PFSK-1 (cell line): ENCODE results near the gene ACTC1.

Source experiments
- FOXP2 ChIP-seq: optimal IDR thresholded peaks from 2 replicates; pipeline ENCODE3; 2011; ENCODE audit warnings: borderline replicate concordance, control low read depth, inconsistent platforms; ENCODE audit not compliant: insufficient read depth; ENCODE audit errors: extremely low read length, extremely low read depth
- POLR2AphosphoS5 ChIP-seq: IDR thresholded peaks from 2 replicates; pipeline ENCODE4 v1.6.1; 2012; ENCODE audit warnings: low read depth, mild to moderate bottlenecking, control low read depth, low read length, moderate library complexity
- SIN3A ChIP-seq: IDR thresholded peaks from 2 replicates; pipeline ENCODE4 v1.6.1; 2012; ENCODE audit warnings: mild to moderate bottlenecking, low read length, moderate library complexity, borderline replicate concordance; ENCODE audit not compliant: insufficient read depth
- TAF1 ChIP-seq: IDR thresholded peaks from 2 replicates; pipeline ENCODE4 v1.6.1; 2012; ENCODE audit warnings: low read length, control low read depth, borderline replicate concordance; ENCODE audit not compliant: insufficient read depth
- TF ChIP-seq, protein P1 (sequence below), 2 experiments: IDR thresholded peaks; 2 replicates each; pipeline versions ENCODE4 v1.6.1 to v1.8.0; 2011 to 2012; ENCODE audit warnings: low read depth in 2 of 2, low read length in 2 of 2, control low read depth in 1 of 2, inconsistent platforms in 1 of 2, mild to moderate bottlenecking in 1 of 2, moderate library complexity in 1 of 2; ENCODE audit not compliant: insufficient read depth in 1 of 2

DNA sequence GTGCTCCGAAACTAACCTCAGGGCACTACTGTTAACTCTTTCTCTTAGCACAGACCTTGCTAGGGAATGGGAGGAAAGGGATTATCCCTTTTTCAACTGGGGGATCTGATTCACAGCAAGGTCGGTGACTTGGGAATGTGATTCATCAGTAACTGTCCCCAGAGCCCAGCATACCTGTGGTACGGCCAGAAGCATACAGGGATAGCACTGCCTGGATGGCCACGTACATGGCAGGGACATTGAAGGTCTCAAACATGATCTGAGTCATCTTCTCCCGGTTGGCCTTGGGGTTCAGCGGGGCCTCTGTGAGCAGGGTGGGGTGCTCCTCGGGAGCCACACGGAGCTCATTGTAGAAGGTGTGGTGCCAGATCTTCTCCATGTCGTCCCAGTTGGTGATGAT is 2.3 kb downstream of the ACTC1 start:
- TF ChIP-seq, protein P1, sequence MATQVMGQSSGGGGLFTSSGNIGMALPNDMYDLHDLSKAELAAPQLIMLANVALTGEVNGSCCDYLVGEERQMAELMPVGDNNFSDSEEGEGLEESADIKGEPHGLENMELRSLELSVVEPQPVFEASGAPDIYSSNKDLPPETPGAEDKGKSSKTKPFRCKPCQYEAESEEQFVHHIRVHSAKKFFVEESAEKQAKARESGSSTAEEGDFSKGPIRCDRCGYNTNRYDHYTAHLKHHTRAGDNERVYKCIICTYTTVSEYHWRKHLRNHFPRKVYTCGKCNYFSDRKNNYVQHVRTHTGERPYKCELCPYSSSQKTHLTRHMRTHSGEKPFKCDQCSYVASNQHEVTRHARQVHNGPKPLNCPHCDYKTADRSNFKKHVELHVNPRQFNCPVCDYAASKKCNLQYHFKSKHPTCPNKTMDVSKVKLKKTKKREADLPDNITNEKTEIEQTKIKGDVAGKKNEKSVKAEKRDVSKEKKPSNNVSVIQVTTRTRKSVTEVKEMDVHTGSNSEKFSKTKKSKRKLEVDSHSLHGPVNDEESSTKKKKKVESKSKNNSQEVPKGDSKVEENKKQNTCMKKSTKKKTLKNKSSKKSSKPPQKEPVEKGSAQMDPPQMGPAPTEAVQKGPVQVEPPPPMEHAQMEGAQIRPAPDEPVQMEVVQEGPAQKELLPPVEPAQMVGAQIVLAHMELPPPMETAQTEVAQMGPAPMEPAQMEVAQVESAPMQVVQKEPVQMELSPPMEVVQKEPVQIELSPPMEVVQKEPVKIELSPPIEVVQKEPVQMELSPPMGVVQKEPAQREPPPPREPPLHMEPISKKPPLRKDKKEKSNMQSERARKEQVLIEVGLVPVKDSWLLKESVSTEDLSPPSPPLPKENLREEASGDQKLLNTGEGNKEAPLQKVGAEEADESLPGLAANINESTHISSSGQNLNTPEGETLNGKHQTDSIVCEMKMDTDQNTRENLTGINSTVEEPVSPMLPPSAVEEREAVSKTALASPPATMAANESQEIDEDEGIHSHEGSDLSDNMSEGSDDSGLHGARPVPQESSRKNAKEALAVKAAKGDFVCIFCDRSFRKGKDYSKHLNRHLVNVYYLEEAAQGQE (IDR thresholded peaks at IDR 0.05; ENCODE audit: insufficient read depth in 1 of 2, low read depth in 2 of 2, low read length in 2 of 2), result no peak
- TF ChIP-seq SIN3A (no peak), POLR2AphosphoS5 (no peak), TAF1 (no peak), FOXP2 (no peak)
